HEK293 (cell line): ENCODE data around the gene ARHGAP28.
"Not testable (repeated sequence)": the region's sequence is repeated elsewhere in the genome, so short reads cannot be mapped to it uniquely, and the experiment has no call there.

Experiments
- CTCF ChIA-PET: fragments of 350-600 bp; formaldehyde crosslinking; extraction: SDS; loops from one replicate; lab custom pipeline; 2021; ENCODE audit warnings: antibody characterized with exemption; lab: Yijun Ruan, JAX
- POLR2A ChIA-PET: fragments of 300-600 bp; formaldehyde crosslinking; extraction: SDS; loops from one replicate; lab custom pipeline; 2020; ENCODE audit warnings: antibody characterized with exemption, inconsistent platforms; lab: Yijun Ruan, JAX
- H3K27ac ChIP-seq: fragments of 200-500 bp; sonication (Bioruptor generic); 2 replicates; pipeline ENCODE4 v1.5.1; 2014; ENCODE audit warnings: low read depth, low read length, control low read depth, inconsistent platforms; ENCODE audit errors: extremely low read depth
- H3K36me3 ChIP-seq, 2 experiments: fragments of 200-500 bp in 1 of 2; sonication (Bioruptor generic) in 1 of 2; 1 replicate in 1 of 2; 2 replicates in 1 of 2; pipeline ENCODE4 v1.5.1; 2014 to 2017; ENCODE audit warnings: inconsistent platforms in 2 of 2, low read length in 2 of 2; ENCODE audit not compliant: control insufficient read depth in 2 of 2, insufficient read depth in 1 of 2
- H3K4me1 ChIP-seq: fragments of 200-500 bp; sonication (Bioruptor generic); 2 replicates; pipeline ENCODE4 v1.5.1; 2014; ENCODE audit warnings: mild to moderate bottlenecking, low read length, inconsistent platforms; ENCODE audit not compliant: control insufficient read depth, insufficient read depth
- H3K4me3 ChIP-seq: 2 replicates; pipeline ENCODE4 v1.5.1; 2011; ENCODE audit warnings: low read depth, mild to moderate bottlenecking, control low read depth, low read length, moderate library complexity
- H3K9me3 ChIP-seq: fragments of 200-500 bp; sonication (Bioruptor generic); 2 replicates; pipeline ENCODE4 v1.5.1; 2014; ENCODE audit warnings: low read depth, low read length, inconsistent platforms; ENCODE audit not compliant: control insufficient read depth, insufficient read depth
- KLF8 ChIP-seq: fragments of 450-650 bp; formaldehyde crosslinking; IDR thresholded peaks from 2 replicates; pipeline ENCODE4 v1.5.1; 2016; ENCODE audit warnings: missing biosample characterization, missing genetic modification characterization
- MYNN ChIP-seq: fragments of 450-650 bp; formaldehyde crosslinking; IDR thresholded peaks from 2 replicates; pipeline ENCODE4 v1.5.1; 2016; ENCODE audit warnings: missing biosample characterization, missing genetic modification characterization, borderline replicate concordance
- TSHZ1 ChIP-seq: fragments of 450-650 bp; formaldehyde crosslinking; IDR thresholded peaks from 2 replicates; pipeline ENCODE4 v1.5.1; 2016; ENCODE audit warnings: missing biosample characterization, missing genetic modification characterization, borderline replicate concordance
- ZNF112 ChIP-seq: fragments of 450-650 bp; formaldehyde crosslinking; IDR thresholded peaks from 2 replicates; pipeline ENCODE4 v1.5.0; 2017; ENCODE audit warnings: missing biosample characterization, missing genetic modification characterization
- ZNF501 ChIP-seq: fragments of 450-650 bp; formaldehyde crosslinking; IDR thresholded peaks from 2 replicates; pipeline ENCODE4 v1.5.1; 2016; ENCODE audit warnings: missing biosample characterization, missing genetic modification characterization
- ZNF514 ChIP-seq: fragments of 450-650 bp; formaldehyde crosslinking; IDR thresholded peaks from 2 replicates; pipeline ENCODE4 v1.5.1; 2016; ENCODE audit warnings: missing biosample characterization, missing genetic modification characterization
- ZNF558 ChIP-seq: fragments of 450-650 bp; formaldehyde crosslinking; IDR thresholded peaks from 2 replicates; pipeline ENCODE4 v1.5.1; 2016; ENCODE audit warnings: missing biosample characterization, missing genetic modification characterization
- ZNF596 ChIP-seq: fragments of 450-650 bp; IDR thresholded peaks from 2 replicates; pipeline ENCODE4 v1.5.0; 2018; ENCODE audit warnings: missing biosample characterization, mild to moderate bottlenecking, missing genetic modification characterization, moderate library complexity
- ZNF677 ChIP-seq: fragments of 450-650 bp; IDR thresholded peaks from 2 replicates; pipeline ENCODE4 v1.5.0; 2018; ENCODE audit warnings: missing biosample characterization, mild to moderate bottlenecking, missing genetic modification characterization, moderate library complexity
- TF ChIP-seq, protein P1 (sequence below): IDR thresholded peaks from 2 replicates; pipeline ENCODE4 v1.6.1; 2011; ENCODE audit warnings: mild to moderate bottlenecking, low read depth, low read length, borderline replicate concordance
- TF ChIP-seq, protein P2 (sequence below): fragments of 450-650 bp; formaldehyde crosslinking; IDR thresholded peaks from 2 replicates; pipeline ENCODE4 v1.5.1; 2016; ENCODE audit warnings: missing biosample characterization, missing genetic modification characterization

The ARHGAP28 gene

GRCh38 chr18:6820314-6820713 lies 90.8 kb downstream of the ARHGAP28 start:
- H3K36me3 ChIP-seq = no peaks in the 10 kb centered on the region
- POLR2A ChIA-PET = no interaction called here
- no peak overlapping the region for H3K27ac ChIP-seq
- no peak overlapping the region for H3K4me3 ChIP-seq
- TF ChIP-seq MYNN (tag by site-specific recombination) = no peak
- TF ChIP-seq ZNF558 (tag by site-specific recombination) = peak; percentile 98
- no peaks in the 10 kb centered on the region for H3K4me1 ChIP-seq
- CTCF ChIA-PET = interaction anchor here (0.5 to 1.6 kb wide), 5 partner anchors 8 to 278 kb away, joined by 3 to 6 read pairs (median 4); no protein-coding TSS in a partner anchor
- no peaks in the 10 kb centered on the region for H3K9me3 ChIP-seq

DNA sequence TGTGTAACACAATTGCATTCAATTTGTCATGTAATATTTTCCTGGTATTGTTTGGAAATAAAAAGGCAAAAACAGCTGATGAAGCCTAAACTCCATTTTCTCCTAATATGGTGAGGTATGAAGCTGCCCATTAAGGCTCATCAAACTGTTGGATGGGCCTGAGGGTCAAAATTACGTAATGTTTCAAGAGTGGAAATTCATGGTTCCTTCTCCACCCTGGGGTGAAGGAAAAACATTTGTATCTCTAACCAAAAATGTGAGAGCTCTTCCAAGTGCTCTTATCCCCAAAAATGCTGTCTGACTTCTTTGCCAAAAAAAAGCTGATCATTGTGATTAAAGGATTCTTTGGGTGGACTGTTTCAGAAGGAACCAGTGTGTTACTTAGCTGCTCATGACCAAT lies 91.8 kb downstream of the ARHGAP28 start:
- POLR2A ChIA-PET = no interaction called here

DNA sequence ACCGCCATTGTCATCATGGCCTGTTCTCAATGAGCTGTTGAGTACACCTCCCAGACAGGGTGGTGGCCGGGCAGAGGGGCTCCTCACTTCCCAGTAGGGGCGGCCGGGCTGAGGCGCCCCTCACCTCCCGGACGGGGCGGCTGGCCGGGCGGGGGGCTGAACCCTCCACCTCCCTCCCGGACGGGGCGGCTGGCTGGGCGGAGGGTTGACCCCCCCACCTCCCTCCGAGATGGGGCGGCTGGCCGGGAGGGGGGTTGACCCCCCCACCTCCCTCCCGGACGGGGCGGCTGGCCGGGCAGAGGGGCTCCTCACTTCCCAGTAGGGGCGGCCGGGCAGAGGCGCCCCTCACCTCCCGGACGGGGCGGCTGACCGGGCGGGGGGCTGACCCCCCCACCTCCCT lies 97.6 kb downstream of the ARHGAP28 start:
- CTCF ChIA-PET, H3K36me3 ChIP-seq, H3K9me3 ChIP-seq, POLR2A ChIA-PET, H3K4me3 ChIP-seq, H3K4me1 ChIP-seq, H3K27ac ChIP-seq: not testable (repeated sequence)

More for the DNA sequence above, 91.8 kb downstream of the ARHGAP28 start:
- TF ChIP-seq, protein P1, sequence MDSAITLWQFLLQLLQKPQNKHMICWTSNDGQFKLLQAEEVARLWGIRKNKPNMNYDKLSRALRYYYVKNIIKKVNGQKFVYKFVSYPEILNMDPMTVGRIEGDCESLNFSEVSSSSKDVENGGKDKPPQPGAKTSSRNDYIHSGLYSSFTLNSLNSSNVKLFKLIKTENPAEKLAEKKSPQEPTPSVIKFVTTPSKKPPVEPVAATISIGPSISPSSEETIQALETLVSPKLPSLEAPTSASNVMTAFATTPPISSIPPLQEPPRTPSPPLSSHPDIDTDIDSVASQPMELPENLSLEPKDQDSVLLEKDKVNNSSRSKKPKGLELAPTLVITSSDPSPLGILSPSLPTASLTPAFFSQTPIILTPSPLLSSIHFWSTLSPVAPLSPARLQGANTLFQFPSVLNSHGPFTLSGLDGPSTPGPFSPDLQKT = no peak
- TF ChIP-seq ZNF112 (no peak), ZNF677 (tag by site-specific recombination) (no peak), ZNF514 (tag by site-specific recombination) (no peak), ZNF596 (tag by site-specific recombination) (no peak), TSHZ1 (tag by site-specific recombination) (no peak), KLF8 (tag by site-specific recombination) (no peak), ZNF501 (tag by site-specific recombination) (no peak)
- TF ChIP-seq, protein P2, sequence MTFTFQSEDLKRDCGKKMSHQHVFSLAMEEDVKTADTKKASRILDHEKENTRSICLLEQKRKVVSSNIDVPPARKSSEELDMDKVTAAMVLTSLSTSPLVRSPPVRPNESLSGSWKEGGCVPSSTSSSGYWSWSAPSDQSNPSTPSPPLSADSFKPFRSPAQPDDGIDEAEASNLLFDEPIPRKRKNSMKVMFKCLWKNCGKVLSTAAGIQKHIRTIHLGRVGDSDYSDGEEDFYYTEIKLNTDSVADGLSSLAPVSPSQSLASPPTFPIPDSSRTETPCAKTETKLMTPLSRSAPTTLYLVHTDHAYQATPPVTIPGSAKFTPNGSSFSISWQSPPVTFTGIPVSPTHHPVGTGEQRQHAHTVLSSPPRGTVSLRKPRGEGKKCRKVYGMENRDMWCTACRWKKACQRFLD (tag by site-specific recombination) = no peak
- no peaks in the 10 kb centered on the region for H3K36me3 ChIP-seq
- no peak overlapping the region for H3K27ac ChIP-seq
- no peaks in the 10 kb centered on the region for H3K4me1 ChIP-seq
- H3K9me3 ChIP-seq = no peaks in the 10 kb centered on the region
- CTCF ChIA-PET = interaction anchor here (1.6 kb wide), 1 partner anchor 9 kb away, joined by 6 read pairs; no protein-coding TSS in a partner anchor
- H3K4me3 ChIP-seq = no peak overlapping the region

- H3K27ac ChIP-seq, H3K9me3 ChIP-seq, H3K4me1 ChIP-seq, CTCF ChIA-PET, H3K4me3 ChIP-seq, POLR2A ChIA-PET, H3K36me3 ChIP-seq: not testable (repeated sequence)
Observed at GRCh38 chr18:6827566-6827965, 98.0 kb downstream of the ARHGAP28 start.
